Activated T-cell treated with anti-CD3 and anti-CD28 coated beads, Interleukin-2, amount 50 U/mL, for 4 hours (primary cell): Measurements from ENCODE around the gene COPG2. TPM values are rescaled to one million over a fixed set of nuclear protein-coding genes. Genes with fewer than 3 reads are reported as not detected.
"Not testable (repeated sequence)": the region's sequence is repeated elsewhere in the genome, so short reads cannot be mapped to it uniquely, and the experiment has no call there.

Experiments used
- ATAC-seq, 2 donors: fragments of 200-7000 bp; cut with Tn5 transposase; one replicate each; pipeline ENCODE4 v1.10.0; 2021
- DNase-seq: peaks from one replicate; pipeline ENCODE4 v3.0.0-alpha.2; 2020
- H3K27me3 Mint-ChIP-seq: one replicate; pipeline ENCODE4 v1.8.0; 2021; ENCODE audit warnings: low read depth, mixed read lengths
- H3K36me3 Mint-ChIP-seq: one replicate; pipeline ENCODE4 v1.8.0; 2022; ENCODE audit warnings: mixed read lengths; ENCODE audit not compliant: insufficient read depth
- H3K4me1 Mint-ChIP-seq: one replicate; pipeline ENCODE4 v1.8.0; 2021; ENCODE audit warnings: low read depth, mixed read lengths
- H3K4me3 Mint-ChIP-seq: one replicate; pipeline ENCODE4 v1.8.0; 2021; ENCODE audit warnings: mild to moderate bottlenecking, moderate library complexity, mixed read lengths
- H3K9me3 Mint-ChIP-seq: one replicate; pipeline ENCODE4 v1.8.0; 2021; ENCODE audit warnings: mixed read lengths
- total RNA-seq, 3 donors: library from RNA; stranded (reverse); gene quantifications; one replicate each; pipeline ENCODE4 v1.2.1, GENCODE V29; 2021

The COPG2 gene
- total RNA-seq, 3 donors from 2014 or later: 13.9 to 16.2 (median 15.4) TPM

DNA sequence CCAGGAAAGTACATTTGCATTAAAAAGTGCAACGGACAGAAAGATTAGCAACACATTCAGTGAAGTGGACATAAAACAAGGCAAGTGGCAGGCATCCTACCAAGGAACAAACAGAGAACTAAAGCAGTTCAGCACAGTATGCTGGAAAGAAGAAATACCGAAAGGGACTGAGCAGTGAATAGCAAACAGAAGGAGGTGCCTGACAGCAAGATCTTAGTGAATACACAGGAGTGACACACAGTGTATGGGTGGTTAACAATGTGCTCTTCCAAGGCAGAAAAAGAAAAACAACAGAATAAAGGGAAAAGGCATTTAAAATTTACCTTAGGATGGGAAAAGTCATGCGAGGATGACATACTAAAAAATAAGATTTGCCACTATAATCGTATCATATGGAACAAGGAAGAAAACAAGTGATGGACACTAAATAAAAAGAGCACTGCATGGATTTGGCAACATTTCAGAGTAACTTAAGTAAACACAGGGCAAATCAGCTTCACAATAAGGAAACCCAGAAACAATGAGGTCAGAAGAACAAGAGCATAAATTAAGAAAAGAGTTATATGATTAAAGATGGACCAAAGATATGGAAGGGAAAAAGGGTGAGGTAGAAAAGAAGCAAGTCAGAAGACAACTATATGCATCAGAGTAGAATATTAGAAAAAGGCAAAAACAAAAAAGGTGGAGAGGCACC lies 147.1 kb downstream of the COPG2 start:
- no peak overlapping the region for H3K4me3 Mint-ChIP-seq
- ATAC-seq (no peak), DNase-seq (no peak)
- no peaks in the 10 kb centered on the region for H3K9me3 Mint-ChIP-seq
- no peaks in the 10 kb centered on the region for H3K27me3 Mint-ChIP-seq
- no peaks in the 10 kb centered on the region for H3K4me1 Mint-ChIP-seq
- H3K36me3 Mint-ChIP-seq: no peaks in the 10 kb centered on the region

DNA sequence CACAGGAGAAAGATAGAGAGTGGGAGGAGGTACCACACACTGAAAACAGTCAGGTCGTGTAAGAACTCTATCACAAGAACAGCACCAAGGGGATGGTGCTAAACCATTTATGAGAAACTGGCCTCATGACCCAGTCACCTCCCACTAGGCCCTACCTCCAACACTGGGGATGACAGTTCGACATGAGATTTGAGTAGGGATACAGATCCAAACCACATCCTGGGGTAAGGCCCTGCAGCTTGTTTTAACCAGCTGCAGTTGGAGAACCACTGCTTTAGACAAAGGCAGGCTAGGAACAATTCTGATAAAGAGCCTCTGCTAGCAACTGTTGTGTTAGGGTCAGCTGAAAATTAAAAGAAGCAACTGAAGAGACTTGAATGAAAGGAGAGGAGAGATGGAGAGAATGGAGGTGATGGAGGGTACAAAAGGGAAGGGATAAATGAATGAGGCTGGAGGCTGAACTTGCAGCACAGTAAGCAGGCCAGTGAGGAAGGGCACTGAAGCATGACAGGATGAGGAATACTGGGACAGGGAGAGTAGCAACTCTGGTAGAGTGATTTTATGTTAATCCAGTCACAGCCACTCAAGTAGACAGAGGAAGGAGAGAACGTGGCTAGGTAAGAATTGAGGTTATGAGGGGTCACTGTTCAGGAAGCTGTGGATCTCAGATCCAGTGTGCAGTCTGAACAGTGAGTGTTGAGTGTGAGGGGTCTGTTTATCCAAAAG lies 153.1 kb downstream of the COPG2 start:
- Mint-ChIP-seq H3K4me3 (no peak overlapping the region), H3K27me3 (no peaks in the 10 kb centered on the region), H3K36me3 (no peaks in the 10 kb centered on the region), H3K4me1 (no peaks in the 10 kb centered on the region), H3K9me3 (no peaks in the 10 kb centered on the region)
- ATAC-seq: no peak
- no peak for DNase-seq

DNA sequence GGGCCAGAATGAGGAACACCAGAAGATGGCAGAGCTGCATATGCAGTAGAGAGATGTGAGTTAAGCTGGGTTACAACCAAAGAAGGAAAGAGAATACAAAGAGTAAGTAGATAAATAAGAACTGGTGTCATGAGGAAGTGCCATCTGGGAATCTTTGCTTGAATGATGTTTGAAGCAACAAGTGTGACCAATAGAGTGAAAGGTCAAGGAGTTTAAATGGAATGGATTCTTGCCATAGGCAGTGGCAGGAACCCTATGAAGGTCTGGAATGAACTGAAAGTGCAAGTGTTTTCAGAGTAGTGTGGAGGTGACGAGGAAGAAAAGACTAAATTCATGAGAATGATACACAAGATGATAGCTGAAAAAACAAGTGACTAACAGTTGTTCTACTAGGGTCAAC lies 155.1 kb downstream of the COPG2 start:
- H3K36me3 Mint-ChIP-seq: no peaks in the 10 kb centered on the region
- H3K4me1 Mint-ChIP-seq: no peaks in the 10 kb centered on the region
- ATAC-seq: no peak
- H3K9me3 Mint-ChIP-seq: no peaks in the 10 kb centered on the region
- no peak overlapping the region for H3K4me3 Mint-ChIP-seq
- no peaks in the 10 kb centered on the region for H3K27me3 Mint-ChIP-seq
- no peak for DNase-seq

DNA sequence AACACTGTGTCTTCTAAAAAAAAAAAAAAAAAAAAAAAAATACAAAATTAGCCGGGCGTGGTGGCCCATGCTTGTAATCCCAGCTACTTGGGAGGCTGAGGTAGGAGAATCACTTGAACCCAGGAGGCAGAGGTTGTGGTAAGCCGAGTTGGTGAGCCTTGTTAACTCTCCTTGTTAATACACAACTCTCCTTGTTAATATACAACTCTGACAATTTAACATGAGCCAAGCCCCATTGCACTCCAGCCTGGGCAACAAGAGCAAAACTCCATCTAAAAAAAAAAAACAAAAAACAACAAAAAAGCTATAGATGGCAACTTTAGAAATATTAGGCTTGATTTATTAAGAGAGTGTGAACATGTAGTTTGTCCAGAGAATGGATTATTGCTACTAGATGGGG lies 156.5 kb downstream of the COPG2 start:
- not testable (repeated sequence) for H3K9me3 Mint-ChIP-seq, ATAC-seq, H3K36me3 Mint-ChIP-seq, H3K4me1 Mint-ChIP-seq, DNase-seq, H3K4me3 Mint-ChIP-seq, H3K27me3 Mint-ChIP-seq

DNA sequence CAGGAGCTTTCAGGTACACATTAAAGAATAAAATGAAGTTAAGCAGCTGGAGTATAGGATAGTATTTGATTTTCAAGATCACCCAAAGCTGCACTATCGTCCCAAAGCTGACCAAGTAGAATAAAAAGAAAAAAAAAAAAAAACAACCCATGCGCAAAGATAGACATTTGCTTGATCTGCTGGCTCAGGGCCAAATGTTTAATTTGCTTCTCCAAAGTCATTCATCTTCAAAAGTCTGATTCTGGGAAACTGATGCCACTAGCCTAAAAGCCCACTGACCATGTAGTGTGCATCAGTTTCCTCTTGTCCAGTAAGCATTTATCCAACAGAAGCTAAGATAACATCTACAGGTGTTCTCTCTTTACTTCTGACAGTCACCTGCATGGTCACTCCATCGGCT lies 162.2 kb downstream of the COPG2 start:
- DNase-seq (no peak), ATAC-seq (no peak)
- no peaks in the 10 kb centered on the region for H3K27me3 Mint-ChIP-seq
- H3K9me3 Mint-ChIP-seq: no peaks in the 10 kb centered on the region
- H3K4me1 Mint-ChIP-seq: no peaks in the 10 kb centered on the region
- no peak overlapping the region for H3K4me3 Mint-ChIP-seq
- H3K36me3 Mint-ChIP-seq: peaks cover 28% of the 10 kb centered on the region

DNA sequence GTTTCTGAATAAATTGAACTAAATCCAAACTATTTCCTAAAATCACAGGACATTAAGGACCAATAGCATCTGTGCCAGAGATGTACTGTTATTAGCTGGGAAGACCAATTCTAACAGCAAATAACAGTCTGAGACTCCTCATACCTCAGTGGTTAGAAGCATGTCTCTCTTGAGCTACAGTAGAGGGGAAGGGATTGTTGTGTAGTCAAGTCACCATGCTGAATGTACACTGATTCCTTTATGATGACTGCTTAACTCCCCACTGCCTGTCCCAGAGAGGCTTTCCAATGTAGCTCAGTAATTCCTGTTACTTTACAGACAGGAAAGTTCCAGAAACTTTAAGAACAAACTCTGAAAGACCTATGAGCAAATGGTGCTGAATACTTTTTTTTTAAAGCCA lies 162.8 kb downstream of the COPG2 start:
- ATAC-seq: no peak
- no peaks in the 10 kb centered on the region for H3K9me3 Mint-ChIP-seq
- no peak overlapping the region for H3K4me3 Mint-ChIP-seq
- H3K4me1 Mint-ChIP-seq: no peaks in the 10 kb centered on the region
- peaks cover 28% of the 10 kb centered on the region for H3K36me3 Mint-ChIP-seq
- H3K27me3 Mint-ChIP-seq: no peaks in the 10 kb centered on the region
- DNase-seq: no peak

DNA sequence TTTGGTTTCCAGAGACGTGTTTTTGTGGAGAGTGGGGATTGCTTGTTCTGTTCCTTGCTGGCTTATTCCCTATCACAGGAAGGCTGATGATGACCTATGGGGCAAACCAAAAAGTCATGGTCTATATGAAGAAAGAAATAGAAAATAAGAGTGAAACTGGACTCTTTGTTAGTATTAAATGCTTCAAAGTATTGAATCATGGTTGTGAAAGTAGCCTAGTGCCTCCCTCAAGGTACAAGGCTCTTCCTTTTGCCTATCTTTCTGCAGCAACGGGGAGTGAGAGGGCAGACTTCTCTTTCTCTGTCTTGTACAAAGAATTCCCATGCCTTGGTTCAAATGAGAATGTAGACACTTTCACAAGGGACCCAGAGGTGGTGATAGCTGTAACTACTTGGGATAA lies 167.6 kb downstream of the COPG2 start:
- DNase-seq (no peak), ATAC-seq (no peak)
- Mint-ChIP-seq H3K4me1 (no peaks in the 10 kb centered on the region), H3K36me3 (peaks cover 16% of the 10 kb centered on the region), H3K4me3 (no peak overlapping the region), H3K27me3 (no peaks in the 10 kb centered on the region), H3K9me3 (no peaks in the 10 kb centered on the region)

DNA sequence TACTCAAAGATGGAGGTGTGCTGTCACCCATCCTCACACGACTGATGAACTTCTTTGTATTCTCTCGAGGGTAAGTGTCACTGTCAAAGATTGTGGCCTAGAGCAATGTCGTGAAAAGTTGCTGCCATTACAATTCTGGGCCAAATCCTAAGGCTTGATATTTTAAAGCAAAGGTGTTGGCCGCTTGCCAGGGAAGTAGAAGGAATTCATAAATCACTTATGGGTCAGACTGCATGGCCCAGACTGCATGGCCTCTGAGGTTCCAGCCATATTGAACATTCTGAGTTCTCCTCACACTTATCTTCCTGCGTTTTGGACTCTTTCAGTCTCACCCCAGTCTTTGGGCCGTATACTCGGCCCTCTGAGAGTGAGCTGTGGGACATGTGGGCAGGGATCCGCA lies 168.1 kb downstream of the COPG2 start:
- Mint-ChIP-seq H3K4me3 (no peak overlapping the region), H3K27me3 (no peaks in the 10 kb centered on the region), H3K36me3 (peaks cover 16% of the 10 kb centered on the region), H3K9me3 (no peaks in the 10 kb centered on the region), H3K4me1 (no peaks in the 10 kb centered on the region)
- no peak for ATAC-seq
- DNase-seq: no peak

DNA sequence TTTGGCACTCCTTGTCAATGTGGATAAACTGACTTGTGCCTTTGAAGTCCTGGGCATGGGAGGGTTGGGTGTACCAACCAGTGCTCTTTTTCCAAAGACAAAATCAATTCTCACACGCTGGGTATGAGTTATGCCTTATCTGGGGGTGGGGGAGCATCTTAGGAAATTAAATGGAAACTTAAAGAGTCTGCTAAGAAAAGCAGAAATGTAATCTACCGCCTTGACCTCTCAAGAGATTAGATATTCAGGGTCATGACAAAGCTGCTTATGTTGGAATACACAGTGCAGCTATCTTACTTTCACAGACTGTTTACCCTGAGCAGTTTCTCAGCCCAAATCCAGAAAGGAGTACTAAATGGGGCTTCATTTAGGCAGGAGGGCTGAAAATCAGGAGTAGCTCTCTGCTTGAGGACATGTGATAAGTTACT lies 174.1 kb downstream of the COPG2 start:
- Mint-ChIP-seq H3K9me3 (no peaks in the 10 kb centered on the region), H3K36me3 (no peaks in the 10 kb centered on the region), H3K4me3 (no peak overlapping the region), H3K4me1 (peaks cover 16% of the 10 kb centered on the region), H3K27me3 (peaks cover 42% of the 10 kb centered on the region)
- ATAC-seq (no peak), DNase-seq (no peak)

DNA sequence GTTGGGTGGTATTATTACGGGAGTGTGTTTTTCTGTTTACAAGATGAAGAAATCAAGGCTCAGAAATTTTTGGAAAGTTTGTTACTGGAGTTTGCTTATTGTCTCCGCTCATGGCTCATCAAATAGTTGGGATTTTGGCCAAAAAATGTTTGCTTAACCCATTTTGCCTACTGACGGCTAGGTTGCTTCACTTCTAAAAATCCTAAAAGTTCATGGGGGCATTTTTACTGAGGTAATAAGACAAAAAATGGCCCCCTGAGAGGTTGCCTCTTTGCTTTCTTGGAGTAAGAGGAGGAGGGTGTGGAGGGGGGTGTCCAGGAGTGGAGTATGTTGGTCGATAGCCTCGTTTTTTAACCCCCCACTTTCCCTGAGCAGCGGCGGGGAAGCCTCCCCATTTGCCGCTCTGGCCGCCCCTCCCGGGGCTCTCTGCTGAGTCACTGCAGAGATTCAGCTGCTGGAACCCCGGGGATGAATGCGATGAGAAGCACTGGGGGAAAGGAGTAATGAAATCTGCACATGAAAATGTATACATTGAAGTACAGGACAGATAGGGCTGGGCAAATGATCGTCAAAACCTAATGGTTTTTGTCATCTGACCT lies 175.2 kb downstream of the COPG2 start:
- ATAC-seq: no peak
- Mint-ChIP-seq H3K4me3 (no peak overlapping the region), H3K36me3 (no peaks in the 10 kb centered on the region), H3K9me3 (no peaks in the 10 kb centered on the region), H3K27me3 (peaks cover 45% of the 10 kb centered on the region), H3K4me1 (peaks cover 16% of the 10 kb centered on the region)
- no peak for DNase-seq

DNA sequence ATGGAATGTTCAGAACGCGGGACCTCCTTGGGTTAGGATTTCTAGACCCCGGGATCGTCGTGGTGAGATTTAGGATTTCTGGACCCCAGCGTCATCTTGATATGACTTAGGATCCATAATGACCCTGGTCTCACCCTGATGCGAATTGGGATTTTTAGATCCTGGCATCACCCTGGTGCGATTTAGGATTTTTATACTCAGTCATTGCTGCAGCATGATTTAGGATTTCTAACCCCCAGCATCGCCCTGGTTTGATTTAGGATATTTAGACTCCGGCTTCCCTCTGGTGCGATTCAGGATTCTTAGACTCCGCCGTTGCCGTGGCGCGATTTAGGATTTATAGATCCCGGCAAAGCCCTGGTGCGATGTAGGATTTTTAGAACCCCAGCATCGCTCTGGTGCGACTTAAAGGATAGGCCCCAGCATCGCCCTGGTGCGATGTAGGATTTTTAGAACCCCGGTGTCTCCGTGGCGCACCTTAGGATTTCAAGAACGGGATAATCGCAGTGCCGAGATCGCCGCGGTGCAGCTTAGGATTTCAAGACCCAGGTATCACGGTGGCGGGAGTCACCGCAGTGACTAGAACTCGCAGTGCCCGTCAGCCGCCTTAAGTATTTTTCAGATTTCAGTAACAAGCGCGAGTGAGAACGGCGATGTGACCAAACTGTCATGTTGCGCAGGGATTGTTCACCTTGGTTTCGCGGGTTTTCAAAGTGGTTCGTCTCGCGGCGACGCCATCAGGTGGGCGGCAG lies 175.8 kb downstream of the COPG2 start:
- H3K27me3 Mint-ChIP-seq: peaks cover 46% of the 10 kb centered on the region
- H3K4me3 Mint-ChIP-seq: peak overlapping the region; percentile 44
- DNase-seq: no peak

DNA sequence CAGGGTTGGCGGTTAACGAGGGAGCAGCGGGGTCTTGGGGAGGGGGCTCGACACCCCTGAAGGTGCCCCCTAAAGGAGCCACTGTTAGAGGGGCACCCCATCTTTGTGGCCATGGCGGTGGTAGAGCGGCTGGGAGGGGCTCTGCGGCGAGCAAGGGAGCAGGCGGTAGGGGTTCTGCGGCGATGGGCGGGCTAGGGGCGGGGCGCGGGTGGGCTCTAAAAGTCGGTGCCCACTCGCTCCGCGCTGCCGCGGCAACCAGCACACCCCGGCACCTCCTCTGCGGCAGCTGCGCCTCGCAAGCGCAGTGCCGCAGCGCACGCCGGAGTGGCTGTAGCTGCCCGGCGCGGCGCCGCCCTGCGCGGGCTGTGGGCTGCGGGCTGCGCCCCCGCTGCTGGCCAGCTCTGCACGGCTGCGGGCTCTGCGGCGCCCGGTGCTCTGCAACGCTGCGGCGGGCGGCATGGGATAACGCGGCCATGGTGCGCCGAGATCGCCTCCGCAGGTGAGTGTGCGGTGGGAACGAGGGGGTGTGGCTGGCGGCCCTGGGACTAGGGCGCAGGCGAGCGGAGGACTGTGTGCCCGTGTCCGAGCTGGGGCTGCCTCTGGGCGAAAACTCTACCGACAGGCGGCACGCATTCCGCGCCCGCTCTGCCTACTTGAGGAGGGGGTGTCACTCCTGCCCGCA lies 176.6 kb downstream of the COPG2 start, which contains the start of gene MEST:
MEST (plus strand) TSS at position 245 of the 682 bp plus-strand sequence; CDS start at position 474, 229 bp downstream.
- no peaks in the 10 kb centered on the region for H3K36me3 Mint-ChIP-seq
- no peaks in the 10 kb centered on the region for H3K9me3 Mint-ChIP-seq
- ATAC-seq: peak; percentile 49 to 65
- H3K4me1 Mint-ChIP-seq: peaks cover 19% of the 10 kb centered on the region
- H3K27me3 Mint-ChIP-seq: peaks cover 51% of the 10 kb centered on the region
- no peak for DNase-seq
- H3K4me3 Mint-ChIP-seq: peak within 1 kb of the TSS; percentile 48

More for the DNA sequence above, 175.8 kb downstream of the COPG2 start:
- Mint-ChIP-seq H3K36me3 (no peaks in the 10 kb centered on the region), H3K9me3 (no peaks in the 10 kb centered on the region), H3K4me1 (peaks cover 16% of the 10 kb centered on the region)
- ATAC-seq: no peak

DNA sequence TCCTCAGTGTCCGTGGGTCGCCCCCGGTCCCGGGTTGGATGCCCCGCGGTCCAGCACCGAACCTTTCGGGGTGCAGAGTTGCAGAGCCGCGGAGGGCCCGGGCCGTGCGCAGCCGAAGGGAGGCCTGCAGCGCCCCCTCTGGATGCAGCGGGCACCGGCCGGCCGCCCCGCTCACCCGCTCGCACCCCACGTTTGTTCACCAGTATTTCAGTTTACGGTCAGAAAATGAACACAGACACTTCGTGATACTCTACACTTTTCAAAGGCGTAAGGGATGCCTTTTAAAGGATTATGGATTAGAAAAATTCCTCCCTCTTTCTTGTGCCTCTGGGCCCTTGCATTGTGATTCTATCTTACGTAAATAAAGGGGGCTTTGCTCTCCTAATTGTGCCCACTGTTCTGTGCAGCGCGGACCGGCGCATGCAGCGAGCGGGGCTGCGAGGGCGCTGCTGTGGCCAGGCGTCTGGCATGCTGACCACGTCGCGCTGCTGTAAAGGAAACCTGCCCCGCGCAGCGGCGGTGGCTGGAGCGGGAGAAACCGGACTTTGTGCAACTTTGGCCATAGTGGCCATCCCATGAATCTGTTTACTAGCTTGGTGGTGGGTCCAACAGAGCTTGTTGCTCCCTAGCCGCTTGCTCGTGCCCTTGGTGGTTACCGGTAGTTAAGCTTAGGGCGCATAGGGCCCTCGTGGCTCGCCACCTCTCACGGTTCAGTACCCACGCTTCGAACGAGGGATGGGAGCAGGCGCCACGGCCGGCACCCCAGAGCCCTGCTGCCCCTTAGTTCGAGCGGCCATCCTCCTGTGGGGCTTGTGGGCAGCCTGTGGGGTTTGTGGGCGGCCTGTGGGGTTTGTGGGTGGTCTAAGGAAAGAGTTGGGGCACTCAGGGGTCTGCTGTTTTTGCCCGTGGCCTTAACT lies 177.4 kb downstream of the COPG2 start:
- H3K9me3 Mint-ChIP-seq: no peaks in the 10 kb centered on the region
- H3K36me3 Mint-ChIP-seq: no peaks in the 10 kb centered on the region
- peak overlapping the region; percentile 48 for H3K4me3 Mint-ChIP-seq
- DNase-seq (no peak), ATAC-seq (peak; percentile 31 to 35)
- H3K4me1 Mint-ChIP-seq: peaks cover 24% of the 10 kb centered on the region
- peaks cover 55% of the 10 kb centered on the region for H3K27me3 Mint-ChIP-seq
